A673 (cell line): ENCODE results near the gene TMEM214.

Source experiments
- EZH2 ChIP-seq: fragments of 200-600 bp; sonication (generic); IDR thresholded peaks from 2 replicates; pipeline ENCODE4 v1.6.1; 2017; ENCODE audit warnings: borderline replicate concordance, low read depth, mild to moderate bottlenecking, mixed read lengths, antibody characterized with exemption, low read length; ENCODE audit not compliant: poor library complexity, severe bottlenecking
- TF ChIP-seq, protein P1 (sequence below): fragments of 300-800, 200-600 bp; sonication (generic); conservative IDR thresholded peaks from 2 replicates; pipeline ENCODE4 v1.5.1; 2017; ENCODE audit warnings: low read depth, mild to moderate bottlenecking, antibody characterized with exemption, low read length, moderate library complexity, mixed read lengths

DNA sequence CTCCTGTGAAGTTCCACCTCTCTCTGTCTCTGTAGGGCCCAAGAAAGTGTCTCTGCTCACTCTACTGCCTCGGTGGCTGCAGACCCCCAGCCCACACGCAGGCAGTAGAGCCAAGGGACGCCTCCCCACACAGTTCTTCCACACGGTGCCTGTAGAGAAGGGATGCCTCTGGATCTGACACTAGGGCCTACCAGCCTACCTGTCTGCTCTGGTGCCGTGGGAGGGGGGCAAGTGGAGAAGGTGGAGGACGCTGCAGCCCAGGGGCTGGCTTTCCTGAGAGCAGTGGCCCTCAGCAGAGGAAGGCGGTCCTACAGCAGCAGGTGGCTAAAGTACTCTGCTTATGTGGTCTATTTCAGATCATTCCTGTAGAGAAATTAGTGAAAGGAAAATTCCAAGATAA is 9.0 kb upstream of the TMEM214 start:
- TF ChIP-seq, protein P1, sequence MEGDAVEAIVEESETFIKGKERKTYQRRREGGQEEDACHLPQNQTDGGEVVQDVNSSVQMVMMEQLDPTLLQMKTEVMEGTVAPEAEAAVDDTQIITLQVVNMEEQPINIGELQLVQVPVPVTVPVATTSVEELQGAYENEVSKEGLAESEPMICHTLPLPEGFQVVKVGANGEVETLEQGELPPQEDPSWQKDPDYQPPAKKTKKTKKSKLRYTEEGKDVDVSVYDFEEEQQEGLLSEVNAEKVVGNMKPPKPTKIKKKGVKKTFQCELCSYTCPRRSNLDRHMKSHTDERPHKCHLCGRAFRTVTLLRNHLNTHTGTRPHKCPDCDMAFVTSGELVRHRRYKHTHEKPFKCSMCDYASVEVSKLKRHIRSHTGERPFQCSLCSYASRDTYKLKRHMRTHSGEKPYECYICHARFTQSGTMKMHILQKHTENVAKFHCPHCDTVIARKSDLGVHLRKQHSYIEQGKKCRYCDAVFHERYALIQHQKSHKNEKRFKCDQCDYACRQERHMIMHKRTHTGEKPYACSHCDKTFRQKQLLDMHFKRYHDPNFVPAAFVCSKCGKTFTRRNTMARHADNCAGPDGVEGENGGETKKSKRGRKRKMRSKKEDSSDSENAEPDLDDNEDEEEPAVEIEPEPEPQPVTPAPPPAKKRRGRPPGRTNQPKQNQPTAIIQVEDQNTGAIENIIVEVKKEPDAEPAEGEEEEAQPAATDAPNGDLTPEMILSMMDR: no peak
- TF ChIP-seq EZH2: no peak
